CD4-positive, CD25-positive, alpha-beta regulatory T cell (primary cell): Measurements from ENCODE around the gene CNFN. TPM values are rescaled to one million over a fixed set of nuclear protein-coding genes. Genes with fewer than 3 reads are reported as not detected.
"Not testable (repeated sequence)": the region's sequence is repeated elsewhere in the genome, so short reads cannot be mapped to it uniquely, and the experiment has no call there.

ENCODE experiments used
- ATAC-seq, 2 donors: fragments of 150-1000 bp; cut with Tn5 transposase; one replicate each; pipeline ENCODE4 v1.10.0; 2021; ENCODE audit warnings: low read depth in 2 of 2, moderate number of reproducible peaks in 2 of 2, moderate library complexity in 1 of 2
- DNase-seq, 3 donors: peaks; one replicate each; pipeline versions ENCODE4 v3.0.0 to v3.0.0-alpha.2; 2012 to 2022; ENCODE audit warnings: mixed read lengths in 1 of 3
- H3K27ac ChIP-seq: one replicate; pipeline ENCODE4 v1.7.0; 2013; ENCODE audit warnings: mild to moderate bottlenecking, low read length; ENCODE audit not compliant: insufficient read depth, poor library complexity, severe bottlenecking
- H3K27me3 ChIP-seq: one replicate; pipeline ENCODE4 v1.7.0; 2013; ENCODE audit warnings: low read length; ENCODE audit not compliant: control insufficient read depth, insufficient read depth
- H3K36me3 ChIP-seq: one replicate; pipeline ENCODE4 v1.7.0; 2013; ENCODE audit warnings: mild to moderate bottlenecking, low read length, moderate library complexity; ENCODE audit not compliant: control insufficient read depth, insufficient read depth
- H3K4me1 ChIP-seq: 2 replicates; pipeline ENCODE4 v1.7.0; 2013; ENCODE audit warnings: mild to moderate bottlenecking, low read length; ENCODE audit not compliant: insufficient read depth, control insufficient read depth, poor library complexity, severe bottlenecking
- H3K4me3 ChIP-seq: one replicate; pipeline ENCODE4 v1.7.0; 2013; ENCODE audit warnings: low read depth, mild to moderate bottlenecking, low read length, moderate library complexity
- H3K9me3 ChIP-seq, 2 experiments: 1 replicate in 1 of 2; 2 replicates in 1 of 2; pipeline ENCODE4 v1.7.0; 2013; ENCODE audit warnings: low read length in 2 of 2, mild to moderate bottlenecking in 1 of 2, moderate library complexity in 1 of 2; ENCODE audit not compliant: control insufficient read depth in 2 of 2
- H3K27ac Mint-ChIP-seq, 3 donors: one replicate each; pipeline ENCODE4 v1.8.0; 2020 to 2022; ENCODE audit warnings: mild to moderate bottlenecking in 3 of 3, mixed read lengths in 3 of 3, moderate library complexity in 2 of 3
- H3K27me3 Mint-ChIP-seq: one replicate; pipeline ENCODE4 v1.8.0; 2022; ENCODE audit warnings: mild to moderate bottlenecking, mixed read lengths
- H3K36me3 Mint-ChIP-seq: one replicate; pipeline ENCODE4 v1.8.0; 2020; ENCODE audit warnings: mixed read lengths
- H3K4me1 Mint-ChIP-seq, 4 donors: one replicate each; pipeline ENCODE4 v1.8.0; 2020 to 2022; ENCODE audit warnings: mixed read lengths in 4 of 4, mild to moderate bottlenecking in 1 of 4
- H3K4me3 Mint-ChIP-seq, 4 donors: one replicate each; pipeline ENCODE4 v1.8.0; 2020 to 2022; ENCODE audit warnings: mild to moderate bottlenecking in 4 of 4, mixed read lengths in 4 of 4, moderate library complexity in 3 of 4
- H3K9me3 Mint-ChIP-seq, 7 donors: one replicate each; pipeline ENCODE4 v1.8.0; 2020 to 2022; ENCODE audit warnings: mixed read lengths in 7 of 7, mild to moderate bottlenecking in 3 of 7, moderate library complexity in 2 of 7
- polyA plus RNA-seq, 4 donors: library from polyadenylated mRNA; unstranded; fragments of 300-500 nt; fragmentation: Illumina TruSeq; gene quantifications; one replicate each; pipeline ENCODE4 v1.2.3, GENCODE V29; 2021
- total RNA-seq: library from RNA; stranded (reverse); gene quantifications from one replicate; pipeline ENCODE4 v1.2.3, GENCODE V29; 2022

The CNFN gene
- total and polyA plus RNA-seq, 5 donors from 2014 or later, result 0.49 TPM; not detected in 3

GRCh38 chr19:42339126-42339860 lies 50.8 kb downstream of the CNFN start:
- H3K36me3 ChIP-seq, ATAC-seq: not testable (repeated sequence)
- H3K36me3 Mint-ChIP-seq, result peaks cover 11% of the 10 kb centered on the region

More at GRCh38 chr19:42339126-42339860, 50.8 kb downstream of the CNFN start:
- not testable (repeated sequence) for H3K9me3 Mint-ChIP-seq, H3K9me3 ChIP-seq, H3K27me3 ChIP-seq, H3K4me3 ChIP-seq, H3K4me3 Mint-ChIP-seq, H3K4me1 ChIP-seq, H3K27me3 Mint-ChIP-seq, H3K27ac ChIP-seq, H3K4me1 Mint-ChIP-seq, H3K27ac Mint-ChIP-seq, DNase-seq

Other genes starting within 250 kb of the CNFN start
- 99.8 TPM for gene DEDD2, start 172.6 kb downstream of the CNFN start, total RNA-seq
- 100 to 1,000 TPM; 155 to 179 (median 161) TPM for gene DEDD2, start 172.6 kb downstream of the CNFN start, polyA plus RNA-seq
- gene ZNF526, start 170.0 kb downstream of the CNFN start, total RNA-seq, result 8.8 TPM
- gene ZNF526, start 170.0 kb downstream of the CNFN start, polyA plus RNA-seq, result 1 to 10 TPM; 4.0 to 7.7 (median 5.3) TPM
- 31.3 TPM for gene GSK3A, start 147.7 kb downstream of the CNFN start, total RNA-seq
- 10 to 100 TPM; 12.0 to 16.0 (median 12.9) TPM for gene GSK3A, start 147.7 kb downstream of the CNFN start, polyA plus RNA-seq
- gene ERF, start 135.2 kb downstream of the CNFN start, total RNA-seq, result 96.4 TPM
- gene ERF, start 135.2 kb downstream of the CNFN start, polyA plus RNA-seq, result 1 to 10 TPM; 1.4 to 7.5 (median 2.6) TPM
- gene CIC, start 121.0 kb downstream of the CNFN start, total RNA-seq, result 124 TPM
- under 1 TPM; 0.41 to 0.91 (median 0.68) TPM for gene CIC, start 121.0 kb downstream of the CNFN start, polyA plus RNA-seq
- gene PRR19, start 88.2 kb downstream of the CNFN start, total RNA-seq, result not detected
- under 1 TPM; 0.10 to 0.83 (median 0.21) TPM for gene PRR19, start 88.2 kb downstream of the CNFN start, polyA plus RNA-seq
- gene PAFAH1B3, start 87.7 kb downstream of the CNFN start, total RNA-seq, result 27.5 TPM
- 10 to 100 TPM; 54.5 to 71.6 (median 59.8) TPM for gene PAFAH1B3, start 87.7 kb downstream of the CNFN start, polyA plus RNA-seq
- gene TMEM145, start 77.0 kb downstream of the CNFN start, total RNA-seq, result not detected
- not detected for gene TMEM145, start 77.0 kb downstream of the CNFN start, polyA plus RNA-seq
- gene MEGF8, start 64.7 kb downstream of the CNFN start, total RNA-seq, result 6.5 TPM
- under 1 TPM; 0.18 to 0.23 (median 0.20) TPM for gene MEGF8, start 64.7 kb downstream of the CNFN start, polyA plus RNA-seq
- gene LIPE, start 37.1 kb upstream of the CNFN start, total RNA-seq, result 13.2 TPM
- gene LIPE, start 37.1 kb upstream of the CNFN start, polyA plus RNA-seq, result 1 to 10 TPM; 3.0 to 7.1 (median 5.4) TPM
- not detected for gene CXCL17, start 52.6 kb upstream of the CNFN start, total RNA-seq
- under 1 TPM in 1 of 4 donors, not detected in 3; 0.28 TPM for gene CXCL17, start 52.6 kb upstream of the CNFN start, polyA plus RNA-seq
- 7.0 TPM for gene CEACAM1, start 138.2 kb upstream of the CNFN start, total RNA-seq
- 1 to 10 TPM; 4.0 to 6.9 (median 4.9) TPM for gene CEACAM1, start 138.2 kb upstream of the CNFN start, polyA plus RNA-seq
- not detected for gene CEACAM8, start 204.6 kb upstream of the CNFN start, total RNA-seq
- not detected for gene CEACAM8, start 204.6 kb upstream of the CNFN start, polyA plus RNA-seq